ENCODE measurements around the gene OFD1. TPM values are rescaled to one million over a fixed set of nuclear protein-coding genes. Genes with fewer than 3 reads are reported as not detected.
A peak's percentile ranks its signal among the peaks of the same experiment; 100 is the strongest.

The OFD1 gene, protein sequence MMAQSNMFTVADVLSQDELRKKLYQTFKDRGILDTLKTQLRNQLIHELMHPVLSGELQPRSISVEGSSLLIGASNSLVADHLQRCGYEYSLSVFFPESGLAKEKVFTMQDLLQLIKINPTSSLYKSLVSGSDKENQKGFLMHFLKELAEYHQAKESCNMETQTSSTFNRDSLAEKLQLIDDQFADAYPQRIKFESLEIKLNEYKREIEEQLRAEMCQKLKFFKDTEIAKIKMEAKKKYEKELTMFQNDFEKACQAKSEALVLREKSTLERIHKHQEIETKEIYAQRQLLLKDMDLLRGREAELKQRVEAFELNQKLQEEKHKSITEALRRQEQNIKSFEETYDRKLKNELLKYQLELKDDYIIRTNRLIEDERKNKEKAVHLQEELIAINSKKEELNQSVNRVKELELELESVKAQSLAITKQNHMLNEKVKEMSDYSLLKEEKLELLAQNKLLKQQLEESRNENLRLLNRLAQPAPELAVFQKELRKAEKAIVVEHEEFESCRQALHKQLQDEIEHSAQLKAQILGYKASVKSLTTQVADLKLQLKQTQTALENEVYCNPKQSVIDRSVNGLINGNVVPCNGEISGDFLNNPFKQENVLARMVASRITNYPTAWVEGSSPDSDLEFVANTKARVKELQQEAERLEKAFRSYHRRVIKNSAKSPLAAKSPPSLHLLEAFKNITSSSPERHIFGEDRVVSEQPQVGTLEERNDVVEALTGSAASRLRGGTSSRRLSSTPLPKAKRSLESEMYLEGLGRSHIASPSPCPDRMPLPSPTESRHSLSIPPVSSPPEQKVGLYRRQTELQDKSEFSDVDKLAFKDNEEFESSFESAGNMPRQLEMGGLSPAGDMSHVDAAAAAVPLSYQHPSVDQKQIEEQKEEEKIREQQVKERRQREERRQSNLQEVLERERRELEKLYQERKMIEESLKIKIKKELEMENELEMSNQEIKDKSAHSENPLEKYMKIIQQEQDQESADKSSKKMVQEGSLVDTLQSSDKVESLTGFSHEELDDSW
- total RNA-seq = 22.4 TPM

DNA sequence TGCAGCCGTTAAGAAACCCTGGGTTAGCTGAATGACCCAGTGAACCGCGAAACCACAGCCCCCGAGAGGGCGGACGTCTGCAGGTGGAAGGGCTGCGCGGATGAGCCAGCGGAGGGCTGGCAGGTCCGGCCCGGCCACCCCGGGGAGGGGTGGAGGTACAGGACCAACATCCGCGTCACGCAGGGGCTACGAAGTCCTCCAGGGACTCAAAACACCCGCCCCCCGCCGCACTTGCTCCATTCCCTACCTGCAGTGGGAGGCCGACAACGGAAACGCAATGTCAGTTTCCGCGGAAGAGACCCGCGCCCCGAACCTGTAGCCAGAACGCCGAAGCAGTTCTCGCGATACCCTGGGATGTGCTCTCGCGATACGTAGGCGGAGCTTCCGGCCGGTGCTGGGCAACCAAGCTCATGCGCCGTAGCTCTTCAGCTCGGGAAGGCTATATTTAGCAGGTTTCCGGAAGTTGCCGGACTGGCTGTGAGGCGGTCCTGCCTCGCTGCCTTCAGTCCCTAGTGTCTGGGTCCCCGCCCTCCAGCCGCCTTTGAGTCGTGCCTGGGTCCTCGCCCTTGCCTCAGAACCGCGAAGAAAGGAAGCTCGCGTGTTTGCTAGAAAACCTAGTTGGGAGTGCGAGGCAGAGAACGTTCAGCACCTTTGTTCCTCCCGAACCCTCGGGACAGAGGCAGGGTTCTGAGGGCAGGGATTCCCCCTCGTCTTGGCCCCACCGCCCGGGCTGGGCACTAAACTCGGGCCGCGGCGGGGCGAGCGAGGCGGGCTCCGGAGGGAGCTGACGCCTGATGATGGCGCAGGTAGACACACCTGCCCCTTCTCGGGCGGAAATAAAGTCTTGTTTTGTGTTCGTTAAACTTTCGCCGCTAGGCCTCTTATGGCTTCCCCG is at the start of gene OFD1, which contains the start of gene TRAPPC2:
OFD1 (plus strand) TSS at position 471 of the 895 bp plus-strand sequence; CDS start at position 795, 324 bp downstream.
TRAPPC2 (minus strand) TSS at position 343 of the 895 bp plus-strand sequence. CDS start 14,657 bp downstream, outside the sequence.
- peak; percentile 100 for ATAC-seq

DNA sequence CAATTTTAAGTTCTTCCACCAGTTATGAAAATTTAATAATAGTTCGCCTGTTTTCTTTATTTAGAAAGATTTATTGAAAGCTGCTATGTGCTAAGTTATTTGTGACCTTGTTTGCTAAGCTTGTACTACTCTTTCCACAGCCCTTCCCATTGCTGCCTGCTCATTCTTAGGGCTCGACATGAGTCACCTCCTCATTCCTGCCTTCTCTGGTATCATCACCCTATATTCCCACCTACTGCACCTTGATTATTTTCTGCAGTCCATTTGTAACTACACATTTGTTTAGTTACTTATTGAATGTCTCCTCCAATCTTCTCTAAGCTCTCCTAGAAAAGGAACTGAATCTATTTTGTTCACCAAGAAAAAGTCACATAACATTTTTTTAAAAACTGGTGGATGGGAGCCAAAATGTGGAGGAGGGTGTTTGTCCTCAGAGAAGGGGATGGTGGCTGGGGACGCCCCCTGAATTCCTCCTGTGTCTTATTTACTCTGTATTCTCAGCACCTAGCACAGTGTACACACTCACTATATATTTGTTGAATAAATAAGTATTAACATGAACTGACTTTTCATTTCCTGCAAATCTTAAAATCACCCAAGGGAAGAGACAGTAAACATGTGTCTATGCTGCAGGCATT is 49.3 kb upstream of the OFD1 start:
- no peak for ATAC-seq

DNA sequence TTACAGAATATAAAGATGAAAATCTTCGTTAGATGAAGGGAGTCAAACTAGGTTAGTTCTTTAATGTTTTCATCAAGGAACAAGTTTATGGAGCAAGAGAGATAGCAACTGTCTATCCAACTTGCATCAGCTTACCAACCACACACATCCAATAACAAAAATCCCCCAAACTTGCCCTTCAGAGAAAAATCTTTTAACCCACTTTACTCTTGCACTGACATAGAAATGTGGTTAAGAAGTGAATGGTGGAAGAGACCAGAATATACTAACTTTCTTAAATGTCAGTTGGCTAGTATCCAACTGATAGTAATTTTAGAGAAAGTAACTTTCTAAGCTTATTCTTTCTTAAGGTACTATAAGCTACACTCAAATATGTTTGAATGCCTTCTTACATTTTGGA is 47.3 kb upstream of the OFD1 start:
- no peak for ATAC-seq

DNA sequence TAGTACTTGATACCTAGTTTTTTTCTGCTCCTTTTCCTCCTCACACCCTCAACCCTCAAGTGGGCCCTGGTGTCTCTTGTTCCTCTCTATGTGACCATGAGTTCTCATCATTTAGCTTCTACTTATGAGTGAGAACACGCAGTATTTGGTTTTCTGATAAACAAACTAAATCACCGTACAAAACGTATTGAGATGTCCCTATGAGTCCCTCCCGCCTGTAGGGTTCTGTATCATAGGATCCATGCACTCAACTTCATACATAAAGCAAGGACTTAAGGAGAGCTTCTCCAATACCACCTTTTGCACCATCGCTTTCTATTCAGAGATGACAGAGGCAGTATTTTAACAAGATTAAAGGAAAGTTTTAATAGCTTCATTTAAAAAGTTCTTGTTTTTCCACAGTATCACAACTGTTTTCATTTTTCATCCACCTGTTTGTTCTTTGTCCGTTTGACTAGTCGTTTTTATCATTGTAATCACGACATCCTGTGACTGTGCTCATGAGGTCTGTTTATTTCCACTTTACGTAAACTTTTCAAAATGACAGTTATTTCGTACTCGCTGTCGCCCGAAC is 46.1 kb upstream of the OFD1 start:
- ATAC-seq = peak; percentile 19

DNA sequence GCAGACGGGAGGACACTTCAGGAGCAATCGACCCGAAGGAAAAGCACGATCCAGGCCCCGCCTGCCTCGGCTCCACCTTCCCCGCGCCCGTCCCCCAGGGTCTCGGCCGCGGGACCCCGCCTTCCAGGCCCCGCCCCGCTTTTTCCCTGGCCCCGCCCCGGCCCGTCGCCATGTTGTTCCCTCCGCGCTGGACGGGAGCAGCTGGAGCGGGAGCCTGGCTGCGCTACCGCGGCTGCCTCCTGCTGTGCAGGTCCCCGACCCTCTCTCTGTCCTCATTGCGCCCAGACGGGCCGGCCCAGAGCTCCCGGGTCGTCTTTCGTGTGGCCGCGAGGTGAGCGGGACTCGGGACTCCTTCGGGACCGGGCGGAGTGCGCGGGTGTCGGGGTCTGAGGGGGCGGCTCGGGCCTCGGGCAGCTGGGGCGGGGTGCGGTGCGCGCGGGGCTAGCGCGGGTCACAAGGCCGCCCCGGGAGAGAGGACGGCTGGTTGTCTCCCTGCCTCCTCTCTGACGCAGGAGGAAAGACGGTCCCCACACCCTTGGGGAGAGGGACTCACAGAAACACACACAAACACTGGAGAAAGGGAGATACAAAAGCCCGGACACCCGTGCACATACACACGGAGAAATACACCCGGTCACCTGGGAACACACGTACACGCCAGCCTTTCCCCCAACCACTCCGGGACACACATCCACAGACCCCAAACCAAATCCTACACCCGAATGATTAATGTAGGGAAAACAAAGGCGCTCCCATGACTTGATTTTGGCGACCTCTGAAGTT is 45.4 kb upstream of the OFD1 start, which contains the start of gene RAB9A:
RAB9A (plus strand) TSS at position 171 of the 783 bp plus-strand sequence. CDS start 19,619 bp downstream, outside the sequence.
- peak; percentile 87 for ATAC-seq

DNA sequence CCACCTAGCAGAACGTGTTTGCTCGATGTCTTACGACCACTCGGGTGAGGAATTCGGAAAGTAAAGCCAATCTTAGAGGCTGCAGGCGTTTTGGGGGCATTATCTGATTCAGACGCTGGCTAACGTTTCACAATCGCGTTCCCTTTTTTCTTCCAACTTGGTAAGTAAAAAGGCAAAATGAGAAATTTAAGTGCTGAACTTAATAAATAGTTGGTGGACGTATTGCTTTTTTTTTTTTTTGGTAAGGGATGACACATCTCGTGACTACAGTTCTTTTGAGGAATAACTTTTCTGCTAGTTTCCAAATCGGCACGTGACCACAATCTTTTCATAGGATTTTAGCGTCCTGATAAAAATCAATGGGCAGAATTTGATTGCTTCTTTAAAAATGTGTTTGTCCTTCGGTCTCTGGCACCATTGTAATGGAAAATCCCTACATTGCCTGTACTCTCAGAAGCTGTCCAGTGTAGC is 44.8 kb upstream of the OFD1 start:
- ATAC-seq = no peak

DNA sequence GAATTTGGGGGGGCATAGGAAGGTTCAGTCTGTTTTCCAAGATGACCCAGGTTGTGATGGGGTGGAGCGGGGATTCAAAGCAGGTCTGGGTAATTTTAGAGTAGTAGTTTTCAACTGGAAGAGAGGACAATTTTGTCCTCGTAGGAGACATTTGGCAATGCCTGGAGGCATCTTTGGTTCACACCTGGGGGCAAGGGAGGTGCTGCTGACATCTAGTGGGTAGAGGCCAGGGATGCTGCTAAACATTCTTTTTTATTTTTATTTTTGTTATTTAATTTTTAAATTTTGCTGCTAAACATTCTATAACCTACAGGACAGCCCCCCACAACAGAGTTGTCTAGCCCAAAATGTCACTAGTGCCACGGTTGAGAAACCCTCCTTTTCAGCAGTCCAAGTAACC is 43.7 kb upstream of the OFD1 start:
- ATAC-seq = no peak

DNA sequence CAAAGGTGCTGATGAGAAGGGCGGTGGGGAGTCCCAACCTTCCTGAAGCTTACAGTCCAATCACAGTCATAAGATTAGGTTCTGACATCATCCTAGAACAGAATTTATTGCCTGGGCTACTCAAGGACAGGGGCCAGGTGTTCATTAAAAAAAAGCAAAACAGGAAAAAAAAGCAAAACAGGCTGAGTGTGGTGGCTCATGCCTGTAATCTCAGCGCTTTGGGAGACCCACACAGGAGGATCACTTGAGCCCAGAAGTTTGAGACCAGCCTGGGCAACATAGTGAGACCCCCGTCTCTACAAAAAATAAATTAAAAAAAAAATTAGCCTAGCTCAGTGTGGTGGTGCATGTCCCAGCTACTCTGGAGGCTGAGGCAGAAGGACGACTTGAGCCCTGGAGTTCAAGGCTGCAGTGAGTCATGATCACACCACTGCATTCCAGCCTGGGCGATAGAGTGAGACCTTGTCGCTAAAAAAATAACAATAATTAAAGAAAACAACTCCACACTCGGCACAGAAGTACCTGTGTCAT is 42.6 kb upstream of the OFD1 start:
- ATAC-seq = no peak

DNA sequence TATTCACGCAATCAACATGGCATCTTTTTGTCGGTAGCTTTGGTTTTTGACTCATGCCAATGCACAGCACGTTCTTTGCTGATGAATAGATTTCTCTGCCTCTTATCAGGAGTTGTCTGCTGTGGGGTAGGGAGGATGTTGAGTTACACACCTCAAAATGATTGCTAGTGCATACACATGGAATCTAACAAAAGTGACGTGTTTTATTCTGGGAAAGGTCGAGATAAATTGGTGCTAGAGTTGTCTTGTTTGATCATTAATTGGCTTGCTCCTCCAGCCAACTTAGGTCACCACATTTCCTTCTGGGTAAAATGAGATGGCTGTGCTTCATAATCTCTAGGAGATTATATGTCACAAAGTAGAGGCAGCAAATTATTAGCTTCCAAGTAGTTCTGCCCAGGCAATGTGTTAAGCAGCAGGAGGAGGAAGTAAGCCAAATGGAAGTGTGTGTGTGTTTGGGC is 41.7 kb upstream of the OFD1 start:
- no peak for ATAC-seq

DNA sequence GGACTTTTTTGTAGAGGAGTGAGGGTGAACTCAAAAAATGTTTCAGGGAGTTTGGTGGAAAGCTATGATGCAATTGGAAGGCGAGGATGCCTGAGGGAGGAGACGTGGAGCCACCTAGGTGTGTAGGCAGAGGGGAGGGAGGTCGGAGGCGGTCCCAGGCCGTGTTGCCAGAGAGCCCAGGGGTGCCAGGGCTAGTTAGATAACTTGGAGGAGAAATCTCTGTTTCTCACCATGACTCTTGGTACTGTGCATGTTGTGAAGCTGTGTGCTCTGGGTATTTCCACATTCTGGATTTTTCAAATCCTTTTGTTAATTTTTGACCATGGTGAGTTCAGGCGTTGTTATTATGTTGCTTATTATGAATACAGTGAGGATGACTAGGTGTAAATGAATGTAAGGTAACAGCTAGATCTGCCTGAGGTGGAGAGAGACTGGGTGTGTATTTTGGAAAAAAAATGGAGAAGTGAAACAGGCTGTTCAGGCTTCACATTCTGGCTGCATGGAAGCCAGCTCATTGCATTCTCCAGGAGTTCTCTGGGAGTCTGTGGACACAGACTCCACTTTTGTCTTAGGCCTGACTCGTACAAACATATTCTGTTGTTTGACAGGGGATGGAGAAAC is 41.1 kb upstream of the OFD1 start:
- peak; percentile 74 for ATAC-seq

DNA sequence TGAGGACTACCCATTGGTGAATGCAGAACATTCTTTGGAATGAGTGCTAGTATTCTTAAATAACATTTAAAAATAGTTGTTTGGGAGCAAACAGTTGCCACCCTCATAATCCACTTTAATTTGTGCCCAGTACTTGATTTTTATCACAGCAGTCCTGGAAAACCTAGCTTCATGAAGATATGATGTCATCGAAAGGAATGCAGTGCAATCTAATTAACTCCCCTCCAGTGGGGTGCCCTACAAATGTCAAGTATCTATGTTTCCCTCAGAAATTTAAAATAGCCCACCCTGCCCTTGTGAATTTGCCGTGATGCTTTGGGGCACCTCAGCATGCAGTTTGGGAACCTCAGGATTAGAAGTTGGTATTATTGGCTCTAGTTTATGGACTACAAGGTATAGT is 40.2 kb upstream of the OFD1 start:
- no peak for ATAC-seq

DNA sequence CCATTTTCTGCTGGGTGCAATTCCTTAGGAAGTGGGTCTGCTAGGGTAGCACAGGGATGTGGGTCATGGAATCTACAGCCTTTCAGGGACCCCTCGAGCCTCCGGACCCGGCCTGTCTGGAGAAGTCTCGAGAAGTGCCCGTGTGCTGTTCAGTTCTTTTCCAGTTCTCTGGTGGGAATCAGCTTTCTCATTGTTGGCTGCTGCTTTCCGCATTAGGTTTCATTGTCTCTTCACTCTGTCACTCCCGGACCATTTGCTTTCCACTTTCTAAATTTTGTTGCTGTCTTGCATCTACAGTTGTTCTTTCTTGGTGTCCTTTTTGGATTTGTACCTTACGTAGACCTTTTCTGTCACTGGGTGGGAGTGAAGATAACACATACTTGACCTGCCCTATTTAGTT is 39.6 kb upstream of the OFD1 start:
- ATAC-seq = no peak

DNA sequence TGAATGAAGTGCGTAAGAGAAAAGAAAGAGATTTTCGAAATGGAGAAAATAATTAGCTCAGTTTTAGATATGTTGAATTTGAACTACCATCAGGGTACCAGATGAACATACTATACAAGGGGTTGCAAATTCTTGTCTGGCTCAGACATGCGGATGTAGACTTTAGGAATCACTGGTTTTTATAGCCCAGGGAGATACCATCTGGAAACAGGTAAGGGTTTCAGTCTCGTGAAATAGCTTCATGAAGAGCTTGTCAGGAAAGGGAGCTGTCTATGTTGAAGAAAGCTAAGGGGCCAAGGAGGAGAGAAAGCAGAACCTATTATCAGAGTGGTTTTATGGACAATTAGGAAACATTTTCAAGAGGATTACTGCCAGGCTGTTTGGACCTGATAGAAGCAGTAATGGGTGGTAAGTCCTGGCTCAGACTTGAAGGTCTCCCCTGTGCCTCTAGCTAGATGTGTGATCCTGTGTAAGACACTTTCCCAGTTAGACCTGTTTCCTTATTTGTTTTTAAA is 38.9 kb upstream of the OFD1 start:
- ATAC-seq = no peak

DNA sequence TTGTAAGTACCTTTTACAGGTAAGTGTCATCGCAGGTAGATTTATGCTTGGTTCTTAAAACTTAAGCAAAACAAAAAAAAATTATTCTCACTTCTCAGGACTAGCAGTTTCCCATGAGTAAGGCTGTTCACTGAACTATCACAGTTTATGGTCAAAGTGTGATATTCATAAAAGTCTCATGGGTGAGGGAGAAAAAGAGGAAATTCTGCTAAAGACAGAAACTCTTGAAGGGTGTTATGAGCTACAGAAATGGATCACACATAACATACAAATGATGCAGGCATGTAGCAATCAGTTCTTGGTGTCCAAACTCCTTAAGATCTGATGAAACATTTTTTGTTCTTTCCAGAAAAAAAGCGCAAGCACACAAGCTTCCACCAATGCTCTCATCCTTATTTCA is 37.1 kb upstream of the OFD1 start:
- ATAC-seq = no peak

DNA sequence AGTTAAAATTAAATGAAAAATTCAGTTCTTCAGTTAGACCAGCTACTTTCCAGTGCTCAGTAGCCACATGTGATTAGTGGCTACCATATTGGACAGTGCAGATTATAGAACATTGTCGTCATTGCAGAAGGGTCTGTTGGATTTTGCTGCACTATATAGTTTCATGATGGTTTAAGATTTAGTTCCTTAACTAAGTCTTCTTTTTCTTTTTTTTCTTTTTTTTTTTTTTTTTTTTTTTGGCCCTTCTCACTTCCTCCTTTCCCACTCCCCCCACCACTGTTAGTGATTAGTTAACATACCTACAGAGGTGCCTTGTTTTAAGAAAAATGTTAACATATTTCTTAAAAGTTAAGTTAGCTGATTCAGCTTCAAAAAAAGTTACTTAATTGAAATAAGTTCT is 36.6 kb upstream of the OFD1 start:
- no peak for ATAC-seq

DNA sequence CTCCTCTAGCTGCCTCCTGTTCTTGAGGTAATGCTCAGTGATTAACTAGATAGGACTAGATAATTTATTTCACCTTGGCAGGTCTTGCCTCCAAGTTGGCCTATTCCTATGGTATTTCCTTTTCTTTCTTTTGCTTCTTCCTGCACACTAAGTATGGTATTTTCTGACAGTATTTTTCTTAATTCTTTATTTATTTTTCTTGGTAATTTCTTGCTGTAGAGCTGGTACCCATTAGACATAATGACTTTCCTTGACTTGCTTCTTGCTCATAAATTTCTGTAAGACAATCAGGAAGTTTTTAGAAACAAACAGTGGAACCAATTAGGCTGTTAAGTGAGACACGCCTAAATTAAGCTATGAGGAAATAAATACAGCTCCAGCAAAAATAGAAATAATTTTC is 36.1 kb upstream of the OFD1 start:
- ATAC-seq = no peak

DNA sequence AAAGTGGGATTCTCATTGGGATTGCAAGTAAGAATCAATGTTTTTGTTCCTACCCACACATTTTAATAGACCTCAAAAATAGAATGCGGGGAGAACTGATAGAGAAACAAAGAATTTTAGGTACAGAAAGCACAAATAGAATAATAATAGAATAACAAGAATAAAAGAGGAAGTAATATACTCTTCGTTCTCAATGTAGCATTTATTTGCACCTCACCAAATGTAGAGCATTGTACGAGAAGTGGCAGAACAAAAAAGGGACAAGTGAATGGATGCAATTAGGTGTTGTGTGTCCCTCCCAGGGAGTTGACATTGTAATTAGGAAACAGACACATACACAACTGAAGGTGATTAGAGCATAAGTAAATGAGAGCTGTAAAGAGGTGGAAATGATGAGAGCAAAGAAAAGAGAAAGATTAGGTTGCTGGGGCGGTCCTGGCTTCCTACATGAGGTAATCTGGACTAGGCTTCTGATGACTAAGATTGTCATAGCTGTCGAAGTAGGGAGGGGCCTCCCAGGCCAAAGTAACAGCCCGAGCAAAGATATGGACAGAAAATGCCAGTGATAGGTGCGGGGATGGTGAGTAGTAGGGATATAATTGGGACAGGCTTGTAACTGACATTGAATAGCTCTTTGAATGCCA is 35.2 kb upstream of the OFD1 start:
- ATAC-seq = peak; percentile 75

DNA sequence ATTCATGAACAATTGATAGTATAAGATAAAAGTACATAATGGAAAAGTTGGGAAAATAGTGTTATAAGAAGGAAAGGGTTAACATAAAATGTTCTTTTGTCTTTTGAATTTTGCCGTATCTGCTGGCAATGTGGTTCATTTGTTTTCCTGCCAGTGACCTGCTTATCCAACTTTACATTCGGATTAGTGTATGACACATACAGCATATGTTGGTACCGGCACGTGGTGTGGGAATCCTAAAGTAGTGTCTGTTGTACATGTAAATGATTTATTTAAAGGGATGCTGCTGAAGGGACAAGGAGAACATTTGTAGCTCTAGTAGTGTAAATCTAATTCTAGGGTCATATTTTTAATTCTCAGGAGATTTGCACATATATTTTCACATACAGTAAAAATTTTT is 34.2 kb upstream of the OFD1 start:
- peak; percentile 60 for ATAC-seq

All from esophagus mucosa (tissue), 1 donor.